ENCODE results near the gene RAB23. TPM values are rescaled to one million over a fixed set of nuclear protein-coding genes. Genes with fewer than 3 reads are reported as not detected.

The RAB23 gene
- total RNA-seq, 4 donors from 2014 or later = 57.8 to 102 (median 70.3) TPM

DNA sequence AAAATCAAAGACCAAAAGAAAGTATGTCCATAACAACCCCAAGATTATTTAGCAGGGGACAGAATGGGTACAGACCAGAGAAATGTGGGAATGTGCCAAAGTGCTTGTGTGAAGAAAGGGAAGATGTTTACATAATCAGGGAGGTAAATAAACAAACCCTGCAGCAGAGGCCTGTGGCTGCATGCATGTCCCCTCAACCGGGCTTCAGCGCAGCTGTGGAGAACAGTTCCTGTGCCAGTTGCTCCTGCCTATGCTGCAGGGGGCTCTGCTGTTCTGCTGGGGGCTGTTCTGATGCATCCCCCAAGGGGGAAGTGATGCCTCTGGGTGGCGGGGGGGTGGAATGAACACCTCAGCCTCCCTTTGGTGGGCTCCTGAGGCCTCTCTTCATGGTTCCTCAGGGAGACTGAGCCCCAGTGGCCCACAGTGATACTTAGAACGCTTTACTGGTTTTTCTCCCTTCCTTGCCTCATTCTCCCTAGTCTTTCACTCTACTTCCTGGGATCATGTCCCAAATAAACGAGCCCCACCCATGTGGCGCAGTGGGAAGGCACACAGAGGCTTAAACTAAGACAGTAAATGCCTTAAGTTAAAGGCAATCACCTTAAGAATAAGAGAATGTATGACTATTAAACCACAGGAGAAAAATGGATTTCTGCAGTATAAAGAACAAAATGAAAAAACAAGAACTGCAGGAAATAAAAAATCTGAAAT, 23.0 kb downstream of the RAB23 start:
- H3K4me3 ChIP-seq = no peak overlapping the region
- no peaks in the 10 kb centered on the region for H3K36me3 ChIP-seq
- peaks cover 0 to 26% (median 18%) of the 10 kb centered on the region in 4 donors for H3K4me1 ChIP-seq
- no peak for DNase-seq (ENCODE audit: extremely low spot score)
- intact Hi-C loops (cut with DNase I) = no loop called here
- TF ChIP-seq EP300 (IDR thresholded peaks at IDR 0.05) (no peak), POLR2AphosphoS5 (IDR thresholded peaks at IDR 0.05) (no peak), POLR2A (IDR thresholded peaks at IDR 0.05; ENCODE audit: low read depth) (no peak)
- TF ChIP-seq, protein P1, sequence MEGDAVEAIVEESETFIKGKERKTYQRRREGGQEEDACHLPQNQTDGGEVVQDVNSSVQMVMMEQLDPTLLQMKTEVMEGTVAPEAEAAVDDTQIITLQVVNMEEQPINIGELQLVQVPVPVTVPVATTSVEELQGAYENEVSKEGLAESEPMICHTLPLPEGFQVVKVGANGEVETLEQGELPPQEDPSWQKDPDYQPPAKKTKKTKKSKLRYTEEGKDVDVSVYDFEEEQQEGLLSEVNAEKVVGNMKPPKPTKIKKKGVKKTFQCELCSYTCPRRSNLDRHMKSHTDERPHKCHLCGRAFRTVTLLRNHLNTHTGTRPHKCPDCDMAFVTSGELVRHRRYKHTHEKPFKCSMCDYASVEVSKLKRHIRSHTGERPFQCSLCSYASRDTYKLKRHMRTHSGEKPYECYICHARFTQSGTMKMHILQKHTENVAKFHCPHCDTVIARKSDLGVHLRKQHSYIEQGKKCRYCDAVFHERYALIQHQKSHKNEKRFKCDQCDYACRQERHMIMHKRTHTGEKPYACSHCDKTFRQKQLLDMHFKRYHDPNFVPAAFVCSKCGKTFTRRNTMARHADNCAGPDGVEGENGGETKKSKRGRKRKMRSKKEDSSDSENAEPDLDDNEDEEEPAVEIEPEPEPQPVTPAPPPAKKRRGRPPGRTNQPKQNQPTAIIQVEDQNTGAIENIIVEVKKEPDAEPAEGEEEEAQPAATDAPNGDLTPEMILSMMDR (IDR thresholded peaks at IDR 0.05) = no peak
- 72% methylated on average over 5 of the region's 6 CpGs for WGBS
- H3K27ac ChIP-seq (replicated peaks in 1 of 4) = peak overlapping the region; percentile 20 to 41 (median 36)
- no peaks in the 10 kb centered on the region for H3K27me3 ChIP-seq
- H3K9me3 ChIP-seq = no peaks in the 10 kb centered on the region

DNA sequence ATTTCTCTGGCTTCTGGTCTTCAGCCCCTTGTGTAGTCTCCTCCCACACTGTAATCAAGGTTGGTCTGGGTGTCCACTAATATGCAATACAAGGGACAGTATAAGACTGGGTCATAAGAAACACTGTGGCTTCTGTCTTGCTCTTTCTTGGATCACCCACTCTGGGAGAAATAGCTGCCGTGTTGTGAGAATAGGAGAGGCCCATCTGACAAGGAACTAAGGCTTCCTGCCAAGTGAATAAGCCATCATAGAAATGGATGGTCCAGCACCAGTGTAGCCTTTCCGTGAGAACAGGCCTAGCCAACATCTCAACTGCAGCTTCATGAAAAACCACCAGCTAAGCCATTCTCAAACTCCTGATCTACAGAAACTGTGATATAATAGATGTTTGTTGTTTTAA, 26.6 kb downstream of the RAB23 start:
- 52% methylated on average over 2 of the region's 2 CpGs for WGBS
- intact Hi-C loops (cut with DNase I) = no loop called here
- Histone ChIP-seq H3K4me1 (peaks cover 0 to 29% (median 25%) of the 10 kb centered on the region in 4 donors), H3K4me3 (no peak overlapping the region), H3K27me3 (no peaks in the 10 kb centered on the region), H3K36me3 (peaks cover 0 to 11% (median 0%) of the 10 kb centered on the region in 4 donors), H3K9me3 (no peaks in the 10 kb centered on the region), H3K27ac (replicated peaks in 1 of 4) (peak overlapping the region in 2 of 4 donors; percentile 17 to 35)
- TF ChIP-seq, protein P1 (IDR thresholded peaks at IDR 0.05) = no peak
- TF ChIP-seq EP300 (IDR thresholded peaks at IDR 0.05) (no peak), POLR2AphosphoS5 (IDR thresholded peaks at IDR 0.05) (no peak), POLR2A (IDR thresholded peaks at IDR 0.05; ENCODE audit: low read depth) (no peak)
- no peak for DNase-seq (ENCODE audit: extremely low spot score)

DNA sequence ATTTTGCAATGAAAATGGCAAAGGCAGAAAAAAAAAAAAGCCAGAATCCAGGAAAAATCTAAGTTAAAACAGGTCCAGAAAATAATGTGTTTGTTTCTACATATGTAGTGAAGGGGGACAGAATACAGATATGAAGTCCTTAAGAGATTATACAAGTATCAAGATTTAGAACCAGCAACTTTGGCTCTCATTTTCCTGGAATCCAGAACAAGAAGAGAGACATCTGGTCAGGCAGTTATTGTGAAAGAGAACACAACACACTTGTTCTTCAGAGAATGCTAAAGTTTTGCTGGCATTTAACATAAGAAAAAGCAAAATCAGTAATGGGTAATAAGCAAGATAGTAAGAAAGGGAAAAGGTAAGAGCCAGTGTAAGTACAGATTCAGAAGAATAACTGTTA, 28.9 kb downstream of the RAB23 start:
- intact Hi-C loops (cut with DNase I) = no loop called here
- no peaks in the 10 kb centered on the region for H3K27me3 ChIP-seq
- no peak for DNase-seq (ENCODE audit: extremely low spot score)
- H3K9me3 ChIP-seq = no peaks in the 10 kb centered on the region
- peaks cover 0 to 17% (median 12%) of the 10 kb centered on the region in 4 donors for H3K4me1 ChIP-seq
- H3K4me3 ChIP-seq = no peak overlapping the region
- H3K27ac ChIP-seq (replicated peaks in 1 of 4) = peak overlapping the region; percentile 17 to 61 (median 50)
- peaks cover 0 to 11% (median 0%) of the 10 kb centered on the region in 4 donors for H3K36me3 ChIP-seq
- no peak for TF ChIP-seq POLR2A (IDR thresholded peaks at IDR 0.05; ENCODE audit: low read depth)
- TF ChIP-seq POLR2AphosphoS5 (IDR thresholded peaks at IDR 0.05) = peak in 1 of 2 donors; percentile 11
- TF ChIP-seq, protein P1 (IDR thresholded peaks at IDR 0.05) = no peak

DNA sequence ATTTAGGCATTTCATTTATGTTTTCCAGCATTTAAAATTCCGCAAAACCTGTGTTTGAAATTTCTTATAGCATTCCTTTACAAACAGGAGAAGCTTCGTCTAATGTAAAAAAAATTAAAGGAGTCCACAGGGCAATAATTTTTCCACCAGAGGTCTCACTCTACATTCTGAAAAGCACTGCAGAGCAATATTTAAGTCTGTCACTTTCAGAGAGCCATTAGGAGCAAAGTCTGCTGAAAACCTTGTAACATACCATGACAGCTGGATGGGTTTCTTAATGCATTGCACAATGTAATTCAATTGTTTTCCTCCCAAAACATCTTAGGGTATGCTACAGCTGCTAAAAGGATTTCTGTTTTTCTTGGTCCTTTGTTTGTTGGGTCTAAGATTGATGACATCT, 32.0 kb downstream of the RAB23 start:
- peaks cover 0 to 14% (median 12%) of the 10 kb centered on the region in 4 donors for H3K4me1 ChIP-seq
- H3K36me3 ChIP-seq = peaks cover 0 to 24% (median 4%) of the 10 kb centered on the region in 4 donors
- no peaks in the 10 kb centered on the region for H3K27me3 ChIP-seq
- H3K9me3 ChIP-seq = no peaks in the 10 kb centered on the region
- peak overlapping the region in 2 of 4 donors; percentile 15 to 42 for H3K27ac ChIP-seq (replicated peaks in 1 of 4)
- H3K4me3 ChIP-seq = no peak overlapping the region
- DNase-seq (ENCODE audit: extremely low spot score) = no peak
- intact Hi-C loops (cut with DNase I) = no loop called here
- TF ChIP-seq POLR2AphosphoS5 (IDR thresholded peaks at IDR 0.05) = no peak
- TF ChIP-seq, protein P1 (IDR thresholded peaks at IDR 0.05) = peak; percentile 49 to 57 (median 54)
- 62% methylated on average over 2 of the region's 2 CpGs for WGBS
